Uterus (tissue), 4 donors: ENCODE data around the gene ZBTB17. TPM values are rescaled to one million over a fixed set of nuclear protein-coding genes. Genes with fewer than 3 reads are reported as not detected.

ENCODE experiments used
- DNase-seq, 2 donors: peaks; one replicate each; pipeline ENCODE4 v3.0.0-alpha.2; 2019 to 2020
- H3K27ac ChIP-seq, 2 donors: fragments of 200-600 bp; sonication (generic); 1 replicate in 1 of 2; 2 replicates in 1 of 2; pipeline ENCODE4 v1.5.1; 2016 to 2018
- H3K27me3 ChIP-seq, 2 donors: fragments of 200-600 bp; sonication (generic); one replicate each; pipeline ENCODE4 v1.5.1; 2018 to 2019; ENCODE audit warnings: control low read depth in 1 of 2
- H3K36me3 ChIP-seq, 2 donors: fragments of 200-600 bp; sonication (generic); one replicate each; pipeline ENCODE4 v1.5.1; 2019; ENCODE audit warnings: control low read depth in 1 of 2
- H3K4me1 ChIP-seq, 2 donors: fragments of 200-600 bp; sonication (generic); one replicate each; pipeline ENCODE4 v1.5.1; 2018 to 2019; ENCODE audit warnings: control low read depth in 1 of 2
- H3K4me3 ChIP-seq, 2 donors: fragments of 200-600 bp; sonication (generic); 1 replicate in 1 of 2; 2 replicates in 1 of 2; pipeline ENCODE4 v1.5.1; 2018 to 2019; ENCODE audit warnings: mild to moderate bottlenecking in 1 of 2
- H3K9me3 ChIP-seq, 2 donors: fragments of 200-600 bp; sonication (generic); one replicate each; pipeline ENCODE4 v1.5.1; 2019; ENCODE audit warnings: control low read depth in 1 of 2
- CTCF ChIP-seq, 4 experiments: fragments of 200-600 bp in 2 of 4; fragments of 450-650 bp in 2 of 4; sonication (generic) in 2 of 4; IDR thresholded peaks; one replicate each; pipeline ENCODE4 v1.5.1; 2016 to 2019; ENCODE audit warnings: antibody characterized with exemption in 4 of 4, mild to moderate bottlenecking in 2 of 4, moderate library complexity in 1 of 4
- POLR2A ChIP-seq, 2 donors: fragments of 450-650 bp; IDR thresholded peaks; one replicate each; pipeline ENCODE4 v1.6.1; 2016; ENCODE audit warnings: antibody characterized with exemption in 2 of 2, mild to moderate bottlenecking in 1 of 2, moderate library complexity in 1 of 2
- intact Hi-C: fragments of 100-400 bp; cut with DNase I; formaldehyde crosslinking; loops from one replicate; pipeline ENCODE4 v1.15.1; 2023; ENCODE audit warnings: low total_unique reads
- total RNA-seq, 4 donors: library from RNA; depleted of rRNA in 3 of 4; stranded (reverse); fragments of >200 nt in 3 of 4; gene quantifications; one replicate each; pipeline versions ENCODE4 v1.1.0 to v1.2.4, GENCODE V29; 2014 to 2023
- donor health status: DM: yes; HTN: yes; CAD: no.

The ZBTB17 gene
- total RNA-seq, 4 donors from 2014 or later, result 21.3 to 120 (median 70.0) TPM

DNA sequence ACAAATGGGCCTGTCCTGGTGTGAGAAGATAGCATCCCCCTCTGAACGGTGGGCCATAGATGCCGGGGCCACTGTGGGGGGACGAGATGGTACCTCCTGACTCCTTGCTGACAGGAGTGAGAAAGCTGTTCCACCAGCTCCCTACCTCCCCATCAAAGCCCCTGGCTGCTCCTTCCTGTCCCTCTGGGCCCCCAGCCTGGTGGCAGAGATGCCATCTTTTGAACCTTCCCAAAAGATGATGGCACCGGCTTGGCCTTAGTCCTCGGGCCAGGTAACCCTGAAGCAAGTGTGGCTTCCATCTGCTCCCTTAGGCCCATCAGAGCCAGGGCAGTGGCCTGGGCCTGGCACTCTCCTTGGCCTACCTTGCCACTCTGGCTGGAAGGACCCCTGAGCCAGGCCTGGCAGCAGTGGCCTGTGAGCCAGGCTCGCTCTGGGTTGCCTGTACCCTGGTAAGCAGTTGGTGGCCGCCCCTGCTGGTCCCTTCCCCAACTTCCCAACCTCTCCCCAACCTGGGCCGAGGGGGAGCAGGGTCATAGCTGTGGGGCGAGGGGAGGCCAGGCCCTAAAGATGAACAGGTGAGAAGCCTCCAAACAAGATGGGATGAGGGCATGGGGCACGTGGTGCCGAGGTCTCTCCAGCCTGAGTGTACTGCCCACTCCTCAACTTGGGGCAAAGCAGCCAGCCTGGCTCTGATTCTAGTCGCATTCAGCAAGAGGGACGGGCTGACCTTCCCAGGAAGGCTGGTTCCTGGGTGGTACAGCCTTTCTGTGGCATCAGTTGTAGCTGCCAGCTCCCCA lies 34.7 kb downstream of the ZBTB17 start:
- H3K9me3 ChIP-seq, result no peaks in the 10 kb centered on the region
- H3K27ac ChIP-seq, result no peak overlapping the region
- no peak for TF ChIP-seq CTCF (IDR thresholded peaks at IDR 0.05)
- TF ChIP-seq POLR2A (IDR thresholded peaks at IDR 0.05), result no peak
- H3K4me3 ChIP-seq, result no peak overlapping the region
- DNase-seq, result no peak
- H3K36me3 ChIP-seq, result no peaks in the 10 kb centered on the region
- no peaks in the 10 kb centered on the region for H3K27me3 ChIP-seq
- intact Hi-C loops, result no loop called here
- H3K4me1 ChIP-seq, result no peaks in the 10 kb centered on the region

GRCh38 chr1:15940110-15941043 lies 35.5 kb downstream of the ZBTB17 start:
- Histone ChIP-seq H3K4me1 (no peaks in the 10 kb centered on the region), H3K36me3 (no peaks in the 10 kb centered on the region), H3K27ac (no peak overlapping the region), H3K9me3 (no peaks in the 10 kb centered on the region), H3K4me3 (no peak overlapping the region), H3K27me3 (no peaks in the 10 kb centered on the region)
- TF ChIP-seq CTCF (IDR thresholded peaks at IDR 0.05) (no peak), POLR2A (IDR thresholded peaks at IDR 0.05) (no peak)
- no peak for DNase-seq
- intact Hi-C loops, result no loop called here

GRCh38 chr1:15939181-15940109 lies 36.5 kb downstream of the ZBTB17 start:
- TF ChIP-seq POLR2A (IDR thresholded peaks at IDR 0.05) (no peak), CTCF (IDR thresholded peaks at IDR 0.05) (no peak)
- no peaks in the 10 kb centered on the region for H3K4me1 ChIP-seq
- peak in 1 of 2 donors; percentile 23 for DNase-seq
- intact Hi-C loops, result no loop called here
- H3K27ac ChIP-seq, result peak overlapping the region; percentile 25 to 50
- no peaks in the 10 kb centered on the region for H3K9me3 ChIP-seq
- H3K4me3 ChIP-seq, result no peak overlapping the region
- no peaks in the 10 kb centered on the region for H3K27me3 ChIP-seq
- H3K36me3 ChIP-seq, result no peaks in the 10 kb centered on the region

DNA sequence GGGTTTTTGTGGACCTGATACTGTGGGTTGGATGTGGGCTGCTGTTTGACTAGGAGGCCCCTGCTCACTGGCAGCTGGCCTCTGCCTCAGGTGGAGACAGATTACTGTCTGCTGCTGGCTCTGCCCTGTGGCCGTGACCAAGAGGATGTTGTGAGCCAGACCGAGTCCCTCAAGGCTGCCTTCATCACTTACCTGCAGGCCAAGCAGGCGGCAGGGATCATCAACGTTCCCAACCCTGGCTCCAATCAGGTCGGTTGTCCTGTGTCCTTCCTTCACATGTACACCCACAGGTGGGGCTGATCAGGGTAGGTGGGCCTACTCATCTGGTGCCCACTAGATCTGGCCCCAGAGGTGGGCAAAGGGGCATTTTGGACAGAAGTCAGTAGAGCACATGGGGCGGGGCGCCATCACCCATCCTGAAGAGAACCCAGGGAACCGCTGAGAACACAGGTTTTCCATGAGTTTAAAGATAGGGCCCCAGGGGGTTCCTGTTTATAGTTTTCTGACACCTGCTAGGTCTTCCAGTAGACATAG lies 37.2 kb downstream of the ZBTB17 start:
- no peak overlapping the region for H3K4me3 ChIP-seq
- H3K9me3 ChIP-seq, result no peaks in the 10 kb centered on the region
- no peaks in the 10 kb centered on the region for H3K4me1 ChIP-seq
- no peak for TF ChIP-seq POLR2A (IDR thresholded peaks at IDR 0.05)
- TF ChIP-seq CTCF (IDR thresholded peaks at IDR 0.05), result no peak
- peak overlapping the region; percentile 25 to 50 for H3K27ac ChIP-seq
- no peaks in the 10 kb centered on the region for H3K27me3 ChIP-seq
- DNase-seq, result no peak
- H3K36me3 ChIP-seq, result no peaks in the 10 kb centered on the region
- intact Hi-C loops, result no loop called here
